IMR-90 (cell line): ENCODE measurements around the gene LRRC66. TPM values are rescaled to one million over a fixed set of nuclear protein-coding genes. Genes with fewer than 3 reads are reported as not detected.

ENCODE experiments used
- ATAC-seq: fragments of 200-7000 bp; cut with Tn5 transposase; 2 replicates; pipeline ENCODE4 v1.9.1; 2020; ENCODE audit warnings: low read depth, mild to moderate bottlenecking, moderate library complexity
- BruUV-seq: library from RNA; stranded (reverse); fragments of 400-500 nt; replicated peaks from 2 replicates; lab custom pipeline; 2021; lab: Mats Ljungman, UMichigan
- CTCF ChIA-PET: fragments of 300-600 bp; formaldehyde crosslinking; extraction: SDS; loops from one replicate; lab custom pipeline; 2021; ENCODE audit warnings: antibody characterized with exemption; lab: Yijun Ruan, JAX
- POLR2A ChIA-PET: fragments of 300-600 bp; sonication (Branson Sonifier 250); formaldehyde crosslinking; loops from one replicate; lab custom pipeline; 2022; ENCODE audit warnings: antibody characterized with exemption; ENCODE audit not compliant: unreplicated experiment; lab: Charles Lee
- DNase-seq: peaks from one replicate; pipeline ENCODE4 v3.0.0; 2013
- H2AFZ ChIP-seq: replicated peaks from 2 replicates; pipeline ENCODE3; 2013; ENCODE audit warnings: low read length, mild to moderate bottlenecking; ENCODE audit not compliant: poor library complexity
- H2AK5ac ChIP-seq: 2 replicates; pipeline ENCODE4 v1.6.1; 2013; ENCODE audit warnings: low read depth, low read length, inconsistent platforms
- H2AK9ac ChIP-seq: replicated peaks from 2 replicates; pipeline ENCODE3; 2013; ENCODE audit warnings: mild to moderate bottlenecking, low read depth, low read length, moderate library complexity; ENCODE audit not compliant: poor library complexity
- H2BK120ac ChIP-seq: 2 replicates; pipeline ENCODE4 v1.6.1; 2013; ENCODE audit warnings: low read depth, low read length, inconsistent platforms
- H2BK15ac ChIP-seq: 3 replicates; pipeline ENCODE4 v1.6.1; 2013; ENCODE audit warnings: low read depth, low read length, inconsistent platforms
- H2BK20ac ChIP-seq: 2 replicates; pipeline ENCODE4 v1.6.1; 2013; ENCODE audit warnings: low read depth, mild to moderate bottlenecking, inconsistent platforms, low read length, moderate library complexity
- H2BK5ac ChIP-seq: 2 replicates; pipeline ENCODE4 v1.6.1; 2013; ENCODE audit warnings: mild to moderate bottlenecking, low read depth, low read length, inconsistent platforms; ENCODE audit not compliant: poor library complexity, severe bottlenecking
- H3K14ac ChIP-seq: replicated peaks from 2 replicates; pipeline ENCODE4 v1.6.1; 2013; ENCODE audit warnings: low read depth, low read length, inconsistent platforms
- H3K18ac ChIP-seq: 2 replicates; pipeline ENCODE4 v1.6.1; 2013; ENCODE audit warnings: low read depth, low read length, control low read depth
- H3K23ac ChIP-seq: 2 replicates; pipeline ENCODE4 v1.6.1; 2013; ENCODE audit warnings: low read depth, low read length, inconsistent platforms
- H3K27ac ChIP-seq: 2 replicates; pipeline ENCODE4 v1.5.1; 2013; ENCODE audit warnings: mild to moderate bottlenecking, control low read depth, low read length; ENCODE audit not compliant: insufficient read depth
- H3K27me3 ChIP-seq: 2 replicates; pipeline ENCODE4 v1.6.1; 2013; ENCODE audit warnings: low read length; ENCODE audit not compliant: control insufficient read depth, insufficient read depth
- H3K36me3 ChIP-seq: 2 replicates; pipeline ENCODE4 v1.6.1; 2013; ENCODE audit warnings: low read length, mixed read lengths; ENCODE audit not compliant: control insufficient read depth, insufficient read depth
- H3K4ac ChIP-seq: 2 replicates; pipeline ENCODE4 v1.6.1; 2013; ENCODE audit warnings: low read depth, low read length, inconsistent platforms
- H3K4me1 ChIP-seq: 2 replicates; pipeline ENCODE4 v1.6.1; 2013; ENCODE audit warnings: low read length, mixed read lengths; ENCODE audit not compliant: control insufficient read depth, insufficient read depth
- H3K4me2 ChIP-seq: 2 replicates; pipeline ENCODE4 v1.6.1; 2013; ENCODE audit warnings: low read depth, mild to moderate bottlenecking, control low read depth, low read length, moderate library complexity
- H3K4me3 ChIP-seq: 2 replicates; pipeline ENCODE4 v1.5.1; 2013; ENCODE audit warnings: low read depth, mild to moderate bottlenecking, control low read depth, low read length, moderate library complexity; ENCODE audit not compliant: insufficient read depth
- H3K56ac ChIP-seq: 2 replicates; pipeline ENCODE4 v1.6.1; 2013; ENCODE audit warnings: low read length, inconsistent platforms; ENCODE audit not compliant: insufficient read depth; ENCODE audit errors: extremely low read depth
- H3K79me1 ChIP-seq, 2 experiments: 2 replicates each; pipeline ENCODE4 v1.6.1; 2013; ENCODE audit warnings: low read length in 2 of 2, inconsistent platforms in 1 of 2, low read depth in 1 of 2
- H3K9ac ChIP-seq: 2 replicates; pipeline ENCODE4 v1.6.1; 2013; ENCODE audit warnings: low read depth, low read length, control low read depth
- H3K9me1 ChIP-seq: 2 replicates; pipeline ENCODE4 v1.6.1; 2013; ENCODE audit warnings: low read length, inconsistent platforms; ENCODE audit not compliant: insufficient read depth
- H3K9me3 ChIP-seq: 2 replicates; pipeline ENCODE4 v1.6.1; 2013; ENCODE audit warnings: low read length; ENCODE audit not compliant: control insufficient read depth, insufficient read depth
- H4K20me1 ChIP-seq: 2 replicates; pipeline ENCODE4 v1.6.1; 2013; ENCODE audit warnings: low read length, inconsistent platforms; ENCODE audit not compliant: insufficient read depth
- H4K5ac ChIP-seq: 2 replicates; pipeline ENCODE4 v1.6.1; 2013; ENCODE audit warnings: mild to moderate bottlenecking, low read depth, low read length, control low read depth
- H4K8ac ChIP-seq, 2 experiments: 2 replicates each; pipeline ENCODE4 v1.6.1; 2013; ENCODE audit warnings: low read depth in 2 of 2, low read length in 2 of 2, control low read depth in 1 of 2, inconsistent platforms in 1 of 2
- H4K91ac ChIP-seq: 2 replicates; pipeline ENCODE4 v1.6.1; 2013; ENCODE audit warnings: low read depth, low read length, inconsistent platforms; ENCODE audit not compliant: insufficient read depth
- ELK1 ChIP-seq: fragments of 150-350 bp; IDR thresholded peaks from 2 replicates; pipeline ENCODE4 v1.6.1; 2016; ENCODE audit warnings: low read depth, mild to moderate bottlenecking, low read length, moderate library complexity, borderline replicate concordance
- MXI1 ChIP-seq: IDR thresholded peaks from 2 replicates; pipeline ENCODE4 v1.6.1; 2012; ENCODE audit warnings: low read depth, mild to moderate bottlenecking, low read length, moderate library complexity, borderline replicate concordance
- WGBS, 2 experiments: methylation state at CpG; one replicate each; pipeline versions ENCODE4 v1.1.5 to v1.1.7; 2013; ENCODE audit warnings: missing lambda C conversion rate in 2 of 2; ENCODE audit not compliant: insufficient read length in 1 of 2; ENCODE audit errors: extremely low coverage in 2 of 2; 5-methylcytosine and 5-hydroxymethylcytosine counted together
- dilution Hi-C: fragments of 300-500 bp; cut with HindIII; formaldehyde crosslinking; loops from one replicate; pipeline ENCODE4 v1.14.3; 2018; ENCODE audit warnings: low sequenced_read_pairs; ENCODE audit not compliant: unreplicated experiment
- in situ Hi-C: fragments of 300-500 bp; cut with MboI; formaldehyde crosslinking; loops from 3 replicates; pipeline ENCODE4 v1.14.3; 2019; ENCODE audit warnings: low sequenced_read_pairs, inconsistent platforms, mixed read lengths
- intact Hi-C: fragments of 100-400 bp; cut with micrococcal nuclease; formaldehyde crosslinking; loops from 2 replicates; pipeline ENCODE4 v1.10.0; 2022
- polyA plus RNA-seq, 3 experiments: library from polyadenylated mRNA; depleted of rRNA; stranded (reverse); fragments of >200 nt; gene quantifications; 2 replicates each; pipeline ENCODE4 v1.2.3, GENCODE V29; 2012; ENCODE audit warnings: low replicate concordance in 1 of 3
- total RNA-seq: library from RNA; depleted of rRNA; stranded (reverse); fragments of >200 nt; gene quantifications from 2 replicates; pipeline ENCODE4 v1.2.3, GENCODE V29; 2012

Gene LRRC66
- total and polyA plus RNA-seq, 2 of the 4 experiments (the other 2 are of a cell fraction): 0.09 to 0.18 TPM

DNA sequence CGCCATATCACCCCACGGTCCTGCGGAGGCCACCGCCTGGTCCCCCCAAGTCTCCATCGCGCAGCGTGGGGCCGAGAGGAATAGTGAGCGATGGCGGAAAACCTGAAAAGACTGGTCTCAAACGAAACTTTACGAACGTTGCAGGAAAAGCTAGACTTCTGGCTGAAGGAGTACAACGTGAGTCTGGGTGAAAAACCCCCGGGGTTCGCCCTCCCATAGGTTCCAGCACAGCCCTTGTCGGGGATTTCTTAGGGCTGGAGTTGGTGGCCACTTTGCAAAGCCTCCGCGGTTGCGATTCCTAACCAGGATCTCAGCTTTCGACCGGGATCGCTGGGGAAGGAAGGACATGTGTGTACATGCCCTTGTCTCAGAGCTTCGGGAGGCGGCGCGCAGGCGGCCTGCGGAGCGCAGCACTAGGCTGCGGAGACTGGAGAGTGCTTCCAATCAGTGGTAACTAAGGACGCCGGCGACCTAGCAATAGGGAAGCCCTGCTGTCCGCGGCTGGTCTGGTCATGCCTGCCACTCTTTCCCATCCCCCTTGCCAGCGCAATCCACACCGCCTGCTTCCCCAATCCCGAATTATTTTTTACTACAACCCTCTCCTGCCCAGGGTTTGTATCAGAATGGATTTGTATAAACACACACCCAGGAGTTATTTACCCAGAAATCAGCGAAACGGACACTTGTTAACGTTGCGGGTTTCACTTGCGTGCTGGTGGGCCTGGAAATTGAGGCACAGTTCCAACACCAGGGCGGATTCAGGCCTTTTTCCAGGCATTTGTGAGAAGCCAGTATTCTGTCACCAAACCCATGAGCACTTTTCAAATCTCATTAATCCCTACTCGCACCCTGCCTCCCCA, 31.7 kb upstream of the LRRC66 start:
- Histone ChIP-seq H4K5ac (peak overlapping the region; percentile 43), H2AK5ac (peak overlapping the region; percentile 28; the same call in 1 of the 2 replicates), H2BK120ac (peak overlapping the region; percentile 60), H2AK9ac (peak overlapping the region; percentile 48), H3K9ac (peak overlapping the region; percentile 76), H3K4me2 (peak overlapping the region; percentile 86), H4K8ac (peak overlapping the region; percentile 64 to 88; a peak in 3 of 4 replicates), H3K36me3 (no peaks in the 10 kb centered on the region), H3K4ac (peak overlapping the region; percentile 73), H3K27me3 (peaks cover 6% of the 10 kb centered on the region), H3K14ac (peak overlapping the region; percentile 94), H3K9me1 (peaks cover 3% of the 10 kb centered on the region; the same call in 1 of the 2 replicates), H2BK20ac (0 out of 2 replicates have a peak overlapping the region, but pooled peaks have one; percentile 9), H2BK5ac (peak overlapping the region; percentile 76), H3K27ac (peak overlapping the region; percentile 88), H3K9me3 (no peaks in the 10 kb centered on the region), H3K56ac (peak overlapping the region; percentile 84; the same call in 1 of the 2 replicates), H3K18ac (peak overlapping the region; percentile 86), H3K23ac (peak overlapping the region; percentile 95), H4K91ac (peak overlapping the region; percentile 86), H2BK15ac (peak overlapping the region; percentile 32; the same call in 1 of the 3 replicates), H4K20me1 (0 out of 2 replicates have a peak, but pooled peaks cover 3% of the 10 kb centered on the region), H2AFZ (peak overlapping the region; percentile 92), H3K4me3 (peak overlapping the region; percentile 57), H3K79me1 (0 out of 4 replicates have a peak, but pooled peaks cover 0 to 7% of the 10 kb centered on the region in 2 experiments), H3K4me1 (no peaks in the 10 kb centered on the region)
- dilution Hi-C loops (no loop called here), in situ Hi-C loops (no loop called here), intact Hi-C loops (loop anchor here (2.0 to 10.0 kb wide), 3 partner anchors 25 to 57 kb away; no protein-coding TSS in a partner anchor)
- ChIA-PET POLR2A (no interaction called here), CTCF (interaction anchor here (0.6 to 1.6 kb wide), 2 partner anchors 9 to 56 kb away, joined by 3 read pairs; no protein-coding TSS in a partner anchor)
- ATAC-seq (peak; percentile 96), DNase-seq (peak; percentile 89)
- no peak for TF ChIP-seq ELK1
- peak; percentile 98 for TF ChIP-seq MXI1
- BruUV-seq: no TSS peak
- 20% methylated on average over 12 of the region's 46 CpGs; no CpG with 5 or more reads in 1 of the 2 experiments for WGBS, 2 experiments
